Endothelial cell of umbilical vein (primary cell): ENCODE data around the gene EML3. TPM values are rescaled to one million over a fixed set of nuclear protein-coding genes. Genes with fewer than 3 reads are reported as not detected.

Experiments
- BruUV-seq: library from RNA; stranded (reverse); fragments of 400-500 nt; replicated peaks from 2 replicates; lab custom pipeline; 2021; lab: Mats Ljungman, UMichigan
- CTCF ChIA-PET: fragments of 300-600, 350-600 bp; sonication (Branson Sonifier 250); formaldehyde crosslinking; loops from one replicate; lab custom pipeline; 2021; ENCODE audit warnings: antibody characterized with exemption, inconsistent platforms; lab: Charles Lee
- POLR2A ChIA-PET: fragments of 300-600, 350-600 bp; sonication (Branson Sonifier 250); formaldehyde crosslinking; loops from one replicate; lab custom pipeline; 2021; ENCODE audit warnings: antibody characterized with exemption, inconsistent platforms; lab: Charles Lee
- DNase-seq: peaks from one replicate; pipeline ENCODE4 v3.0.0-alpha.2; 2011; ENCODE audit warnings: low read depth, low spot score
- FAIRE-seq: peaks from 2 replicates; lab custom pipeline; 2011; peaks lifted over from hg19 to GRCh38; lab: Jason Lieb, UNC
- H2AFZ ChIP-seq: 2 replicates; pipeline ENCODE4 v1.6.0; 2012; ENCODE audit warnings: low read depth, low read length, control low read depth, inconsistent platforms
- H3K27ac ChIP-seq: 2 replicates; pipeline ENCODE4 v1.5.1; 2011; ENCODE audit warnings: low read depth, mild to moderate bottlenecking, control low read depth, low read length, moderate library complexity; ENCODE audit not compliant: insufficient read depth
- H3K27me3 ChIP-seq, 2 experiments: 2 replicates each; pipeline versions ENCODE4 v1.6.0 to v1.6.1; 2011; ENCODE audit warnings: low read length in 2 of 2, mixed read lengths in 1 of 2; ENCODE audit not compliant: control insufficient read depth in 2 of 2, insufficient read depth in 2 of 2
- H3K36me3 ChIP-seq, 2 experiments: 2 replicates in 1 of 2; 3 replicates in 1 of 2; pipeline ENCODE4 v1.5.1; 2011; ENCODE audit warnings: low read length in 2 of 2, mild to moderate bottlenecking in 1 of 2, moderate library complexity in 1 of 2; ENCODE audit not compliant: control insufficient read depth in 2 of 2, insufficient read depth in 2 of 2; ENCODE audit errors: extremely low read depth in 1 of 2
- H3K4me1 ChIP-seq: 3 replicates; pipeline ENCODE4 v1.5.1; 2011; ENCODE audit warnings: mild to moderate bottlenecking, low read length; ENCODE audit not compliant: control insufficient read depth, insufficient read depth; ENCODE audit errors: extremely low read depth
- H3K4me2 ChIP-seq: 2 replicates; pipeline ENCODE4 v1.6.1; 2011; ENCODE audit warnings: low read length, control low read depth, mixed read lengths; ENCODE audit not compliant: insufficient read depth
- H3K4me3 ChIP-seq, 3 experiments: fragments of 200-600 bp in 1 of 3; sonication (generic), shearing (Covaris generic) in 1 of 3; replicated peaks in 1 of 3; 2 replicates each; pipeline ENCODE4 v1.5.1; 2011 to 2016; ENCODE audit warnings: control low read depth in 3 of 3, low read length in 3 of 3, mild to moderate bottlenecking in 2 of 3, inconsistent platforms in 1 of 3, low read depth in 1 of 3, moderate library complexity in 1 of 3; ENCODE audit not compliant: insufficient read depth in 1 of 3
- H3K79me2 ChIP-seq: 2 replicates; pipeline ENCODE4 v1.6.0; 2012; ENCODE audit warnings: low read length, inconsistent platforms; ENCODE audit not compliant: control insufficient read depth, insufficient read depth
- H3K9ac ChIP-seq: replicated peaks from 2 replicates; pipeline ENCODE3; 2011; ENCODE audit warnings: low read length, control low read depth; ENCODE audit not compliant: insufficient read depth; ENCODE audit errors: extremely low read depth
- H3K9me1 ChIP-seq: replicated peaks from 3 replicates; pipeline ENCODE4 v1.6.0; 2011; ENCODE audit warnings: mild to moderate bottlenecking, low read length; ENCODE audit not compliant: control insufficient read depth, insufficient read depth; ENCODE audit errors: extremely low read depth
- H3K9me3 ChIP-seq: replicated peaks from 2 replicates; pipeline ENCODE4 v1.5.1; 2012; ENCODE audit warnings: low read length, inconsistent platforms; ENCODE audit not compliant: control insufficient read depth, insufficient read depth
- H4K20me1 ChIP-seq: replicated peaks from 2 replicates; pipeline ENCODE3; 2011; ENCODE audit warnings: mild to moderate bottlenecking, low read length; ENCODE audit not compliant: control insufficient read depth, insufficient read depth; ENCODE audit errors: extremely low read depth
- CTCF ChIP-seq, 2 donors: IDR thresholded peaks; 1 replicate in 1 of 2; 2 replicates in 1 of 2; pipeline ENCODE4 v1.5.1; 2011; ENCODE audit warnings: low read length in 2 of 2, mild to moderate bottlenecking in 2 of 2, moderate library complexity in 2 of 2, control low read depth in 1 of 2, inconsistent platforms in 1 of 2, low read depth in 1 of 2; ENCODE audit not compliant: insufficient read depth in 1 of 2; ENCODE audit errors: extremely low read depth in 1 of 2
- EZH2 ChIP-seq: IDR thresholded peaks from 2 replicates; pipeline ENCODE4 v1.6.1; 2012; ENCODE audit warnings: borderline replicate concordance, low read depth, mild to moderate bottlenecking, moderate library complexity, low read length, inconsistent platforms; ENCODE audit not compliant: severe bottlenecking
- FOS ChIP-seq: IDR thresholded peaks from 2 replicates; pipeline ENCODE4 v1.6.1; 2011; ENCODE audit warnings: mild to moderate bottlenecking, low read length, moderate library complexity, borderline replicate concordance; ENCODE audit not compliant: insufficient read depth
- GATA2 ChIP-seq: IDR thresholded peaks from 2 replicates; pipeline ENCODE4 v1.7.0; 2011; ENCODE audit warnings: low read depth, mild to moderate bottlenecking, moderate library complexity, mixed read lengths, low read length; ENCODE audit not compliant: insufficient read length, insufficient read depth
- JUN ChIP-seq: IDR thresholded peaks from 2 replicates; pipeline ENCODE4 v1.6.1; 2011; ENCODE audit warnings: borderline replicate concordance, low read depth; ENCODE audit not compliant: insufficient read length, insufficient read depth
- MAX ChIP-seq: IDR thresholded peaks from 2 replicates; pipeline ENCODE4 v1.6.1; 2011; ENCODE audit not compliant: insufficient read depth, insufficient read length
- MYC ChIP-seq: IDR thresholded peaks from one replicate; pipeline ENCODE4 v1.6.1; 2011; ENCODE audit warnings: mild to moderate bottlenecking, low read depth, low read length
- POLR2A ChIP-seq: IDR thresholded peaks from 2 replicates; pipeline ENCODE4 v1.6.1; 2012; ENCODE audit warnings: low read depth, mild to moderate bottlenecking, control low read depth, low read length
- POLR2AphosphoS5 ChIP-seq: IDR thresholded peaks from 2 replicates; pipeline ENCODE4 v1.6.1; 2012; ENCODE audit warnings: low read depth, mild to moderate bottlenecking, control low read depth, low read length, moderate library complexity; ENCODE audit not compliant: insufficient read depth
- dilution Hi-C: fragments of 300-500 bp; cut with MboI; formaldehyde crosslinking; loops from one replicate; pipeline ENCODE4 v1.15.0; 2019; ENCODE audit warnings: low sequenced_read_pairs; ENCODE audit not compliant: extremely low pct_ligation_motif_present
- intact Hi-C: fragments of 100-400 bp; cut with micrococcal nuclease; formaldehyde crosslinking; loops from one replicate; pipeline ENCODE4 v1.10.0; 2022
- polyA plus RNA-seq, 4 experiments: library from polyadenylated mRNA; depleted of rRNA in 3 of 4; stranded (reverse) in 3 of 4; unstranded in 1 of 4; fragments of >200 nt; gene quantifications; 2 replicates each; pipeline versions ENCODE4 v1.2.1 to v1.2.3, GENCODE V29; 2011 to 2012; ENCODE audit warnings: missing spikeins in 1 of 4
- total RNA-seq: library from RNA; stranded (reverse); gene quantifications from 2 replicates; pipeline ENCODE4 v1.2.3, GENCODE V29; 2021

The EML3 gene
- total and polyA plus RNA-seq, 2 donors (not counting 3 experiments of a cell fraction or from before 2014, with no cell fraction given), result 75.7 to 101 TPM

GRCh38 chr11:62573592-62574362 is 38.8 kb downstream of the EML3 start, which contains the start of gene EEF1G:
EEF1G (minus strand) TSS chr11:62573891; CDS start chr11:62573842, 49 bp downstream.
- BruUV-seq, result no TSS peak
- peak within 1 kb of the TSS; percentile 51 to 85 (median 70) for H3K4me3 ChIP-seq
- peak within 1 kb of the TSS; percentile 99 for H3K27ac ChIP-seq
- CTCF ChIA-PET, result interaction anchor here (0.6 to 2.8 kb wide), 19 partner anchors 11 to 370 kb away, joined by 3 to 18 read pairs (median 4); partner anchors contain the start of genes B3GAT3, EML3, MTA2 and ROM1
- peak within 1 kb of the TSS; percentile 95 for H3K9ac ChIP-seq
- H3K9me1 ChIP-seq, result no peaks in the 10 kb centered on the region
- H2AFZ ChIP-seq, result peak within 1 kb of the TSS; percentile 4
- H3K79me2 ChIP-seq, result peaks cover 67% of the 10 kb centered on the region
- dilution Hi-C loops, result no loop called here
- FAIRE-seq (peak; percentile 100), DNase-seq (peak; percentile 100)
- intact Hi-C loops, result loop anchor here (1.0 kb wide), 2 partner anchors 39 to 73 kb away; partner anchors contain the start of genes EML3 and GANAB
- peaks cover 59% of the 10 kb centered on the region for H3K4me1 ChIP-seq
- peak within 1 kb of the TSS; percentile 92 for H3K4me2 ChIP-seq
- no peaks in the 10 kb centered on the region for H3K27me3 ChIP-seq
- H3K36me3 ChIP-seq, result peaks cover 21 to 23% of the 10 kb centered on the region in 2 experiments
- H3K9me3 ChIP-seq, result no peaks in the 10 kb centered on the region
- POLR2A ChIA-PET, result interaction anchor here (0.6 to 5.7 kb wide), 18 partner anchors 9 to 268 kb away, joined by 3 to 75 read pairs (median 4); partner anchors contain the start of genes C11orf98, CSKMT, HNRNPUL2 and INTS5
- peak; percentile 96 for TF ChIP-seq POLR2A
- TF ChIP-seq POLR2AphosphoS5, result peak; percentile 94
- no peak for TF ChIP-seq EZH2
- no peak for TF ChIP-seq MYC
- H4K20me1 ChIP-seq, result no peaks in the 10 kb centered on the region

GRCh38 chr11:62573006-62573591 is 39.5 kb downstream of the EML3 start:
- no peaks in the 10 kb centered on the region for H4K20me1 ChIP-seq
- BruUV-seq, result TSS peak; percentile 12
- H3K4me2 ChIP-seq, result peak overlapping the region; percentile 92
- peaks cover 73% of the 10 kb centered on the region for H3K79me2 ChIP-seq
- dilution Hi-C loops (no loop called here), intact Hi-C loops (loop anchor here (1.0 kb wide), 2 partner anchors 39 to 73 kb away; partner anchors contain the start of genes EML3 and GANAB)
- ChIA-PET CTCF (interaction anchor here (0.8 to 4.2 kb wide), 18 partner anchors 10 to 369 kb away, joined by 3 to 26 read pairs (median 4); partner anchors contain the start of genes B3GAT3, EML3, MTA2 and ROM1), POLR2A (interaction anchor here (0.6 to 5.7 kb wide), 13 partner anchors 8 to 268 kb away, joined by 3 to 75 read pairs (median 5); partner anchors contain the start of genes C11orf98, CSKMT, HNRNPUL2 and INTS5)
- H3K4me1 ChIP-seq, result peaks cover 54% of the 10 kb centered on the region
- H3K9me3 ChIP-seq, result no peaks in the 10 kb centered on the region
- H3K4me3 ChIP-seq, result peak overlapping the region; percentile 51 to 85 (median 70)
- no peak for TF ChIP-seq GATA2
- no peak for TF ChIP-seq JUN
- TF ChIP-seq CTCF (IDR thresholded peaks at IDR 0.05; ENCODE audit: extremely low read depth in 1 of 2, insufficient read depth in 1 of 2, low read depth in 1 of 2, low read length in 2 of 2), result no peak
- TF ChIP-seq EZH2, result no peak
- no peak for TF ChIP-seq POLR2A
- no peak for TF ChIP-seq FOS
- TF ChIP-seq MAX, result no peak
- TF ChIP-seq POLR2AphosphoS5, result no peak
- no peak for TF ChIP-seq MYC
- H3K27ac ChIP-seq, result peak overlapping the region; percentile 41
- H3K36me3 ChIP-seq, result peaks cover 21 to 23% of the 10 kb centered on the region in 2 experiments
- FAIRE-seq (peak; percentile 40), DNase-seq (peak; percentile 41)
- no peaks in the 10 kb centered on the region for H3K9me1 ChIP-seq
- H2AFZ ChIP-seq, result no peak overlapping the region
- no peaks in the 10 kb centered on the region for H3K27me3 ChIP-seq
- peak overlapping the region; percentile 95 for H3K9ac ChIP-seq
